ENCODE results near the gene IPO11.

Gene IPO11

DNA sequence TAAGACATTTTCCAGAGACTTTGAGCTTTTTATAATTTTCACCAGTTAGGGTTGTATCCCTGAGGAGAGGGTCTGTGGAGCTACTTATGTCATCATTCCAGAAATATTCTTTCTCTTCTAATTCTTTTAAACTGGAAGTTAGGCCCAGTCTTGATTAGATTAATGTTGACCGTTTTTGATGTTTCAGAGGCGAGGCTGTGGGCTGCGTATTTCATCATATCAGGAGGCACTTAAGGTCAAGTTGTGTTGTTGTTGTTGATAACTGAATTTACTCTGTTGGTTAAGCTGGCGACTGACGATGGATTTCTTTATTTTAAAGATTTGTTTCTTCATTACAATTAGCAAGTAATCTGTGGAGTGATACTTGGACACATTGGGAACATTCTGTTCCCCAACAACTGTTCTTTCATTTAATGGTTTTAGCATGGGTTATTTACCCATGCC lies 20.1 kb downstream of the IPO11 start:
- H3K4me3 ChIP-seq (ENCODE audit: low read depth, low read length) = no peak overlapping the region
- TF ChIP-seq, protein P1, sequence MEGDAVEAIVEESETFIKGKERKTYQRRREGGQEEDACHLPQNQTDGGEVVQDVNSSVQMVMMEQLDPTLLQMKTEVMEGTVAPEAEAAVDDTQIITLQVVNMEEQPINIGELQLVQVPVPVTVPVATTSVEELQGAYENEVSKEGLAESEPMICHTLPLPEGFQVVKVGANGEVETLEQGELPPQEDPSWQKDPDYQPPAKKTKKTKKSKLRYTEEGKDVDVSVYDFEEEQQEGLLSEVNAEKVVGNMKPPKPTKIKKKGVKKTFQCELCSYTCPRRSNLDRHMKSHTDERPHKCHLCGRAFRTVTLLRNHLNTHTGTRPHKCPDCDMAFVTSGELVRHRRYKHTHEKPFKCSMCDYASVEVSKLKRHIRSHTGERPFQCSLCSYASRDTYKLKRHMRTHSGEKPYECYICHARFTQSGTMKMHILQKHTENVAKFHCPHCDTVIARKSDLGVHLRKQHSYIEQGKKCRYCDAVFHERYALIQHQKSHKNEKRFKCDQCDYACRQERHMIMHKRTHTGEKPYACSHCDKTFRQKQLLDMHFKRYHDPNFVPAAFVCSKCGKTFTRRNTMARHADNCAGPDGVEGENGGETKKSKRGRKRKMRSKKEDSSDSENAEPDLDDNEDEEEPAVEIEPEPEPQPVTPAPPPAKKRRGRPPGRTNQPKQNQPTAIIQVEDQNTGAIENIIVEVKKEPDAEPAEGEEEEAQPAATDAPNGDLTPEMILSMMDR (IDR thresholded peaks at IDR 0.05; ENCODE audit: borderline replicate concordance, insufficient read depth, low read depth, low read length) = no peak

DNA sequence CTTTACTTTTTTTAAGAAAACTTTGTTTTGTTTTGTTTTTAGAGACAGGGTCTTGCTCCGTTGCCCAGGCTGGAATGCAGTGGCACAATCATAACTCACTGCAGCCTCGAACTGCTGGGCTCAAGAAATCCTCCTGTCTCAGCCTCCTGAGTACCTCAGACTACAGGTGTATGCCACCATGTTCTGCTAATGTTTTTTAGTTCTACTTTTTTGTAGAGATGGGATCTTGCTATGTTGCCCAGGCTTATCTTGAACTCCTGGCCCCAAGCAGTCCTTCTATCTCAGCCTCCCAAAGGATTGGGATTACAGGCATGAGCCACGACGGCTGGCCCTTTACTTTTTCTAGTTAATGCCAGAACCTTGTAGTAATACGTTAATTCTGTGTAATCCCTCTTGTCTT lies 36.0 kb downstream of the IPO11 start:
- no peak overlapping the region for H3K4me3 ChIP-seq (ENCODE audit: low read depth, low read length)
- TF ChIP-seq, protein P1 (IDR thresholded peaks at IDR 0.05; ENCODE audit: borderline replicate concordance, insufficient read depth, low read depth, low read length) = no peak

DNA sequence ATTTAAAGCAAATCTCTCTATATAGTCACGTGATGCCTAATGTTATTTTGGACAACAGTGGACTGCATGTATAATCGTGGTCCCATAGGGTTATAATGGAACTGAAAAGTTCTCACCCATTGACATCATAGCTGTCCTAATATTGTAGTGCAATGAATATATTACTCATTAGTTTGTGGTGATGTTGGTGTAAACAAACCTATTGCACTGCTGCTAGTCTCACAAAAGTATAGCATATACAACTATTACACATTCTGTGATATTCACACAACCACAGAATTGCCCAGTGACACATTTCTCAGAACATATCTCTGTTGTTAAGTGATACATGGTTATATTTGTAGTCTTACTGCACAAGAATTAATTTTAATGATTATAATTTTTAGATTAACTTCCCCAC lies 37.7 kb downstream of the IPO11 start:
- H3K4me3 ChIP-seq (ENCODE audit: low read depth, low read length) = no peak overlapping the region
- TF ChIP-seq, protein P1 (IDR thresholded peaks at IDR 0.05; ENCODE audit: borderline replicate concordance, insufficient read depth, low read depth, low read length) = no peak

DNA sequence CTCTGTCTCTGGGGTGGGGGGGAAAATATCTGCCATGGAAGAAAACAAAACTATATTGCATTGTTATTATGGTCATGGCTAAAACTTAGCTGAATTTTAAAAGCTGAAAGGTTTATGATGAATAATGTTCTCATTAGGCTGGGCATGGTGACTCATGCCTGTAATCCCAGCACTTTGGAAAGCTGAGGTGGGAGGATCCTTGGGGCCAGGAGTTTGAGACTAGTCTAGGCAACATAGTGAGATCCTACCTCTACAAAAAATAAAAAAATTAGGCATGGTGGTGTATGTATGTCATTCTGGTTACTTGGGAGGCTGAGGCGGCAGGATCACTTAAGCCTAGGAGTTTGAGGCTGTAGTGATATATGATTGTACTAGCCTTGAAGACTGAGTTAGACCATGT lies 44.5 kb downstream of the IPO11 start:
- TF ChIP-seq, protein P1 (IDR thresholded peaks at IDR 0.05; ENCODE audit: borderline replicate concordance, insufficient read depth, low read depth, low read length) = no peak
- no peak overlapping the region for H3K4me3 ChIP-seq (ENCODE audit: low read depth, low read length)

DNA sequence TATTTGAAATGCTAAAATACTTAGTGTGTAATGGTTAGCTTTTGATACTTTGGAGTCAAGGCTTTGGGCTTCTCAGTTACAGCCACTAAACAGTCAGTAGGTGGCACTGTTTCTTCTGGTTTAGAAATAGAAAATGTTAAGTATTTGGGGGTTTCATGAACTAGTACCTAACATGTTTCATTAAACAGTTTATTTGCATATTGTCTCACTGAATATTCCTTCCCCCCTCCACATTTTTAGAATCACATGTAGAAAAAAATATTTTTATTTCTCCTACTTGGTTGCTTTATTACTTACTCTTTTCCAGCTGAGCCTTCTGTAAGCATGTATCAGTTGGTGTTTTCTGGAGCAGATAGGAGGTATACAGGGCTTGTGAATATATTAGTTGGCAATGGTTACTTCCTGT lies 48.0 kb downstream of the IPO11 start:
- H3K4me3 ChIP-seq (ENCODE audit: low read depth, low read length) = no peak overlapping the region
- TF ChIP-seq, protein P1 (IDR thresholded peaks at IDR 0.05; ENCODE audit: borderline replicate concordance, insufficient read depth, low read depth, low read length) = peak; percentile 56; the same call in 1 of the 2 replicates

DNA sequence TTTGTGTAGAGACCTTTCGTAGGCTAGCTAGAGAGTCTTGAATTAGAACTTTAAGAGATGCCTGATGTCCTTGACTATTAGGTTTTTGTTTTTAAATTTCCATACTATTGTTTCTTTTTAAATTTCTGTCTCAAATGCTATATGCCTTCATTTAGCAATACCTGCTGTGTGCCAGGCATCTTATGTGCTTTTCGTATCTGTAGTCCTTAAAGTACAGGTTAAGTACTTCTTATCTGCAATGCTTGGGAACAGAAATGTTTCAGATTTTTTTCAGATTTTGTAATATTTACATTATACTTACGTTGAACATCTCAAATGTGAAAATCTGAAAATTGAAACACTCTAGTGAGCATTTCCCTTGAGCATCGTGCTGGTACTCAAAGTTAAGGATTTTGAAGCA lies 49.0 kb downstream of the IPO11 start:
- H3K4me3 ChIP-seq (ENCODE audit: low read depth, low read length) = no peak overlapping the region
- TF ChIP-seq, protein P1 (IDR thresholded peaks at IDR 0.05; ENCODE audit: borderline replicate concordance, insufficient read depth, low read depth, low read length) = no peak

DNA sequence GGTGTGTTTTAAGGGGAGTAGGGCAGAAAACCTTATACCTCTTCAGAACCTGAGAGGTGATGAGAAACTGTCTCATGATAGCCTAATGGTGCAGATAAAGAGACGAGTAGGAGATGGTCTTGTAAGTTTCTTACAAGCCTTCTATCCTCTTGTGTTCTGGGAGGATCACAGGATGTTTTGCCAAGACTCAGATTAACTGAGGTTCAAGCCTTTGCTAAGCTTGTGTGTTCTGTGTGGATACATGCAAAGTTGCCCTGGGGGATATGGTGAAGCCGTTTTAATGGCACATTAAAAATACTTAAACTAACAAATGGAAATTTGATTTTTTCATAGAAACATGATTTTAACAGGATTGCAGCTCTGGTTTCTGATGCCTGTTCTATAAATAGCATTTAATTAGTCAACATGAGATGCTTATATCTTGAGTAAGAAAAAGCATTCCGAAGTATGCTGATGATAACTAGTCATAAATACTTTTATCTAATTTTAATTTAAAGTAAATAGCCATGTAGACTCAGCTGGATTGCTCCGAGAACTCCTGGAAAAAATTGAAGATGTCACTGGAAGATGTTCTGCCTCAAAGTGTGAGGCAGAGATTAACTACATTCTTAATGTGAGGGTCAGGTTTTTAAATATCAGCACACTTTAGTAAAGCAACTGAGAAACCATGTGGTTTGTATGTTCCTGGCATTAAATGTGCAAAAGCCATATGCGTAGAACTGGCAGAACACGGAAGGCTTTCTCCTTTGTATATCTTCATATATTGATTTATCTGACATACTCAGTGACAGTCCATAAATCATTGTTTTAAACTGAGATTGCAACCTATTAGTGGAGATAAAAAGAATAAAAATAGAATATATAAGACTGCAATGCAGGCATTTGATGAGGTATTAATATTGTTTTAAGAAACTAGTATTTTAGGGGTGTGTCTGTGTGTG lies 53.7 kb downstream of the IPO11 start:
- no peak overlapping the region for H3K4me3 ChIP-seq (ENCODE audit: low read depth, low read length)
- TF ChIP-seq, protein P1 (IDR thresholded peaks at IDR 0.05; ENCODE audit: borderline replicate concordance, insufficient read depth, low read depth, low read length) = no peak

All from GM12875 (cell line).